H9 (cell line): ENCODE data around the gene EXOSC2. TPM values are rescaled to one million over a fixed set of nuclear protein-coding genes. Genes with fewer than 3 reads are reported as not detected.

ENCODE experiments used
- DNase-seq: peaks from one replicate; pipeline ENCODE4 v3.0.0-alpha.2; 2017
- H2AFZ ChIP-seq: one replicate; pipeline ENCODE4 v1.6.1; 2013; ENCODE audit warnings: mild to moderate bottlenecking, low read length, control low read depth, moderate library complexity
- H2AK5ac ChIP-seq: 2 replicates; pipeline ENCODE4 v1.6.1; 2013; ENCODE audit warnings: low read length, control low read depth, mixed read lengths; ENCODE audit not compliant: insufficient read length
- H2BK120ac ChIP-seq: one replicate; pipeline ENCODE4 v1.6.1; 2013; ENCODE audit warnings: low read depth, mild to moderate bottlenecking, low read length, control low read depth, inconsistent platforms; ENCODE audit not compliant: poor library complexity, severe bottlenecking
- H2BK12ac ChIP-seq: 2 replicates; pipeline ENCODE4 v1.6.1; 2013; ENCODE audit warnings: low read length, control low read depth, mixed read lengths, low read depth; ENCODE audit not compliant: insufficient read length
- H2BK15ac ChIP-seq: 2 replicates; pipeline ENCODE4 v1.6.1; 2013; ENCODE audit warnings: low read depth, low read length, control low read depth
- H2BK20ac ChIP-seq: one replicate; pipeline ENCODE4 v1.6.1; 2013; ENCODE audit warnings: low read depth, mild to moderate bottlenecking, low read length, control low read depth, inconsistent platforms; ENCODE audit not compliant: poor library complexity, severe bottlenecking
- H2BK5ac ChIP-seq: 2 replicates; pipeline ENCODE4 v1.6.1; 2013; ENCODE audit warnings: low read length, control low read depth, mixed read lengths; ENCODE audit not compliant: insufficient read length
- H3K14ac ChIP-seq: 2 replicates; pipeline ENCODE4 v1.6.1; 2013; ENCODE audit warnings: low read length, control low read depth; ENCODE audit not compliant: insufficient read depth
- H3K18ac ChIP-seq: 2 replicates; pipeline ENCODE4 v1.6.1; 2013; ENCODE audit warnings: low read depth, mild to moderate bottlenecking, mixed read lengths, low read length, control low read depth; ENCODE audit not compliant: insufficient read length
- H3K23ac ChIP-seq: 2 replicates; pipeline ENCODE4 v1.6.1; 2013; ENCODE audit warnings: low read length, control low read depth, mixed read lengths, low read depth; ENCODE audit not compliant: insufficient read length
- H3K23me2 ChIP-seq: 2 replicates; pipeline ENCODE4 v1.6.1; 2013; ENCODE audit warnings: low read depth, mild to moderate bottlenecking, mixed read lengths, low read length, control low read depth; ENCODE audit not compliant: insufficient read length, poor library complexity, severe bottlenecking
- H3K27ac ChIP-seq: 2 replicates; pipeline ENCODE4 v1.5.1; 2013; ENCODE audit warnings: low read length, control low read depth, mixed read lengths, low read depth; ENCODE audit not compliant: insufficient read length
- H3K27me3 ChIP-seq: 2 replicates; pipeline ENCODE4 v1.6.1; 2013; ENCODE audit warnings: low read length, control low read depth, inconsistent platforms; ENCODE audit not compliant: insufficient read depth
- H3K4ac ChIP-seq: 2 replicates; pipeline ENCODE4 v1.6.1; 2013; ENCODE audit warnings: low read depth, mild to moderate bottlenecking, control low read depth, inconsistent platforms, low read length, moderate library complexity
- H3K4me1 ChIP-seq: 2 replicates; pipeline ENCODE4 v1.6.1; 2013; ENCODE audit warnings: low read length, control low read depth, inconsistent platforms; ENCODE audit not compliant: insufficient read depth
- H3K4me2 ChIP-seq: 2 replicates; pipeline ENCODE4 v1.6.1; 2013; ENCODE audit warnings: low read length, control low read depth, mixed read lengths; ENCODE audit not compliant: insufficient read length, insufficient read depth
- H3K56ac ChIP-seq: 2 replicates; pipeline ENCODE4 v1.6.1; 2013; ENCODE audit warnings: low read depth, mild to moderate bottlenecking, mixed read lengths, low read length, control low read depth; ENCODE audit not compliant: insufficient read length
- H3K79me1 ChIP-seq: 2 replicates; pipeline ENCODE4 v1.6.1; 2013; ENCODE audit warnings: low read depth, mild to moderate bottlenecking, moderate library complexity, low read length, control low read depth, inconsistent platforms; ENCODE audit not compliant: insufficient read depth, poor library complexity, severe bottlenecking
- H3K79me2 ChIP-seq: 2 replicates; pipeline ENCODE4 v1.6.1; 2013; ENCODE audit warnings: low read length, control low read depth, inconsistent platforms; ENCODE audit not compliant: insufficient read depth
- H3K9ac ChIP-seq: 2 replicates; pipeline ENCODE4 v1.6.1; 2013; ENCODE audit warnings: low read length, control low read depth, mixed read lengths; ENCODE audit not compliant: insufficient read length; ENCODE audit errors: extremely low read depth
- H3K9me3 ChIP-seq: one replicate; pipeline ENCODE4 v1.6.1; 2013; ENCODE audit warnings: low read depth, low read length, inconsistent platforms; ENCODE audit not compliant: control insufficient read depth
- H3T11ph ChIP-seq: one replicate; pipeline ENCODE4 v1.6.1; 2013; ENCODE audit warnings: mild to moderate bottlenecking, low read length, control low read depth, inconsistent platforms
- H4K20me1 ChIP-seq: one replicate; pipeline ENCODE4 v1.6.1; 2013; ENCODE audit not compliant: control insufficient read depth, insufficient read length, insufficient read depth
- H4K5ac ChIP-seq: 2 replicates; pipeline ENCODE4 v1.6.1; 2013; ENCODE audit warnings: low read depth, mild to moderate bottlenecking, mixed read lengths, low read length, control low read depth; ENCODE audit not compliant: insufficient read length
- H4K8ac ChIP-seq: replicated peaks from 2 replicates; pipeline ENCODE4 v1.6.1; 2013; ENCODE audit warnings: low read length, control low read depth, mixed read lengths, low read depth; ENCODE audit not compliant: insufficient read length
- H4K91ac ChIP-seq: 2 replicates; pipeline ENCODE4 v1.6.1; 2013; ENCODE audit warnings: low read depth, mild to moderate bottlenecking, moderate library complexity, mixed read lengths, low read length, control low read depth; ENCODE audit not compliant: insufficient read length
- H3K27ac Mint-ChIP-seq, 3 experiments: 2 replicates in 2 of 3; 3 replicates in 1 of 3; pipeline ENCODE4 v1.8.0; 2020 to 2021; ENCODE audit warnings: mixed read lengths in 3 of 3, mild to moderate bottlenecking in 1 of 3, moderate library complexity in 1 of 3
- H3K27me3 Mint-ChIP-seq: 2 replicates; pipeline ENCODE4 v1.8.0; 2021; ENCODE audit warnings: low read depth, mild to moderate bottlenecking, moderate library complexity, mixed read lengths
- H3K36me3 Mint-ChIP-seq, 3 experiments: 2 replicates in 2 of 3; 3 replicates in 1 of 3; pipeline ENCODE4 v1.8.0; 2020 to 2021; ENCODE audit warnings: low read depth in 3 of 3, mixed read lengths in 3 of 3; ENCODE audit not compliant: insufficient read depth in 1 of 3
- H3K4me1 Mint-ChIP-seq, 2 experiments: 2 replicates each; pipeline ENCODE4 v1.8.0; 2020; ENCODE audit warnings: mixed read lengths in 2 of 2
- H3K4me3 Mint-ChIP-seq, 2 experiments: 2 replicates in 1 of 2; 3 replicates in 1 of 2; pipeline ENCODE4 v1.8.0; 2020 to 2021; ENCODE audit warnings: mild to moderate bottlenecking in 2 of 2, mixed read lengths in 2 of 2, moderate library complexity in 1 of 2
- H3K9me3 Mint-ChIP-seq, 2 experiments: 2 replicates in 1 of 2; 3 replicates in 1 of 2; pipeline ENCODE4 v1.8.0; 2020; ENCODE audit warnings: mild to moderate bottlenecking in 2 of 2, mixed read lengths in 2 of 2, moderate library complexity in 1 of 2
- WGBS: extraction: QIAGEN DNeasy Blood & Tissue Kit; methylation state at CpG from one replicate; pipeline ENCODE4 v1.1.7; 2013; ENCODE audit warnings: missing lambda C conversion rate, low lambda C conversion rate, mixed read lengths; ENCODE audit not compliant: insufficient read length; ENCODE audit errors: extremely low coverage; 5-methylcytosine and 5-hydroxymethylcytosine counted together
- total RNA-seq: library from RNA; stranded (reverse); gene quantifications from 2 replicates; pipeline ENCODE4 v1.2.1, GENCODE V29; 2021
- TF ChIP-seq, protein P1 (sequence below): fragments of 200-600 bp; sonication (generic); conservative IDR thresholded peaks from 3 replicates; pipeline ENCODE4 v1.8.0; 2021; ENCODE audit warnings: antibody characterized with exemption, mild to moderate bottlenecking

EXOSC2 gene
- total RNA-seq, 1 experiment from 2014 or later: 94.5 TPM

DNA sequence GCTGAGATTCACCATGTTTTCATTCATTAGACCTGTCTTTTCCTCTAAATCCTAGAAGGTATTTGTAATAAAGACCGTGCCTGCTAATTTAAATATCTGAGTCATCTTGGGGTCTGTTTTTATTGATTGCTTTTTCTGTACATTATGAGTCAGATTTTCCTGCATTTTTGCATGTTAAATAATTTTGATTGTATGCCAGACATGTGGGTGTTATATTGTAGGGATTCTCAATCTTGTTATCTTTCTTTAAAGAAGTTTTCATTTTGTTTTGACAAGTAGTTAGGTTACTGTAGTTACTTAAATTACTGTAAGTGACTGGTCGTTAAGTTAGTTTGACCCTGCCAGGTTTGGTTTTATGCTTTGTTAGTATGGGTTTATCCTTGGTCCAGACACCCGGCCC, 35.1 kb downstream of the EXOSC2 start:
- Histone ChIP-seq H4K91ac (no peak overlapping the region), H3K4me2 (no peak overlapping the region), H3K27me3 (no peaks in the 10 kb centered on the region), H3K4me1 (no peaks in the 10 kb centered on the region; the same call in 1 of the 2 replicates), H2BK15ac (no peak overlapping the region), H2AFZ (no peak overlapping the region), H4K20me1 (no peaks in the 10 kb centered on the region), H2BK12ac (no peak overlapping the region), H3T11ph (no peak overlapping the region), H3K56ac (no peak overlapping the region), H3K9ac (no peak overlapping the region), H3K79me2 (peaks cover 1% of the 10 kb centered on the region; the same call in 1 of the 2 replicates), H2BK120ac (no peak overlapping the region), H3K4ac (no peak overlapping the region), H2BK5ac (no peak overlapping the region), H3K14ac (no peak overlapping the region), H3K23ac (no peak overlapping the region), H2BK20ac (no peak overlapping the region), H2AK5ac (no peak overlapping the region), H3K18ac (no peak overlapping the region), H3K27ac (no peak overlapping the region), H3K79me1 (peaks cover 2% of the 10 kb centered on the region), H3K23me2 (no peaks in the 10 kb centered on the region), H4K5ac (no peak overlapping the region), H3K9me3 (no peaks in the 10 kb centered on the region), H4K8ac (no peak overlapping the region)
- Mint-ChIP-seq H3K27me3 (no peaks in the 10 kb centered on the region), H3K36me3 (peaks cover 3 to 9% (median 3%) of the 10 kb centered on the region in 3 experiments; a peak in 5 of 7 replicates), H3K4me1 (peaks cover 13 to 14% of the 10 kb centered on the region in 2 experiments), H3K4me3 (no peak overlapping the region), H3K9me3 (peaks cover 4% of the 10 kb centered on the region in 2 experiments; a peak in 4 of 5 replicates), H3K27ac (no peak overlapping the region)
- TF ChIP-seq, protein P1, sequence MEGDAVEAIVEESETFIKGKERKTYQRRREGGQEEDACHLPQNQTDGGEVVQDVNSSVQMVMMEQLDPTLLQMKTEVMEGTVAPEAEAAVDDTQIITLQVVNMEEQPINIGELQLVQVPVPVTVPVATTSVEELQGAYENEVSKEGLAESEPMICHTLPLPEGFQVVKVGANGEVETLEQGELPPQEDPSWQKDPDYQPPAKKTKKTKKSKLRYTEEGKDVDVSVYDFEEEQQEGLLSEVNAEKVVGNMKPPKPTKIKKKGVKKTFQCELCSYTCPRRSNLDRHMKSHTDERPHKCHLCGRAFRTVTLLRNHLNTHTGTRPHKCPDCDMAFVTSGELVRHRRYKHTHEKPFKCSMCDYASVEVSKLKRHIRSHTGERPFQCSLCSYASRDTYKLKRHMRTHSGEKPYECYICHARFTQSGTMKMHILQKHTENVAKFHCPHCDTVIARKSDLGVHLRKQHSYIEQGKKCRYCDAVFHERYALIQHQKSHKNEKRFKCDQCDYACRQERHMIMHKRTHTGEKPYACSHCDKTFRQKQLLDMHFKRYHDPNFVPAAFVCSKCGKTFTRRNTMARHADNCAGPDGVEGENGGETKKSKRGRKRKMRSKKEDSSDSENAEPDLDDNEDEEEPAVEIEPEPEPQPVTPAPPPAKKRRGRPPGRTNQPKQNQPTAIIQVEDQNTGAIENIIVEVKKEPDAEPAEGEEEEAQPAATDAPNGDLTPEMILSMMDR: no peak
- no CpG with 5 or more reads among the region's 3 CpGs for WGBS
- no peak for DNase-seq
